Measurements from ENCODE around the gene SLC27A6. TPM values are rescaled to one million over a fixed set of nuclear protein-coding genes. Genes with fewer than 3 reads are reported as not detected.
A peak's percentile ranks its signal among the peaks of the same experiment; 100 is the strongest.
"Not testable (repeated sequence)": the region's sequence is repeated elsewhere in the genome, so short reads cannot be mapped to it uniquely, and the experiment has no call there.

Gene SLC27A6
- total and polyA plus RNA-seq, 12 donors, result 11.0 to 125 (median 50.0) TPM

DNA sequence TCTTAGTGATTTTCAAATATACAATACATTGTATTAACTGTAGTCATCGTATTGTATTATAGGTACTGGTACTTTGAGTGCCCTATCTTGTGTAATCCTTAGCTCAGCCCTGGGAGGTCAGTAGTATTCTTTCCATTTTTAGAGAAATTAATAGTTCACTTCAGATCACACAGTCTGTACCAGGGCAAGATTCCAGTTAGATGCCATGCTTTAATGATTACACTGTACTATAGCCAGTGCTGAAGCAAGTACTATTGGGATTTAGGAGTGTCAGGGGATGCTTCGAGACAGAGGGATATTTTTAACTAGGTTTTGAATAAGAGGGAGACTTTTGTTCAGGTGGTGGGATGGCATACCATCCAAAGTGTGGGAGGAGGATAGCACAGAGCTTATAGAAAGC lies 41.0 kb upstream of the SLC27A6 start:
- no peak for DNase-seq
- H3K27ac ChIP-seq, result peak overlapping the region in 6 of 10 donors; percentile 24 to 80 (median 60)
- H3K4me1 ChIP-seq, result peaks cover 0 to 15% (median 5%) of the 10 kb centered on the region in 9 donors
- H3K4me3 ChIP-seq, result no peak overlapping the region
- WGBS, 2 donors, result 43 to 51% methylated on average over 2 of the region's 2 CpGs
- no peaks in the 10 kb centered on the region for H3K36me3 ChIP-seq
- H3K9me3 ChIP-seq, result no peaks in the 10 kb centered on the region
- peak; percentile 14 to 79 (median 40) for ATAC-seq
- intact Hi-C loops (cut with DNase I), result loop anchor here in 2 of 10 donors (5.0 to 10.0 kb wide), 2 partner anchors 43 to 51 kb away; partner anchors contain the start of gene SLC27A6 (in 1 of the 2)
- TF ChIP-seq, protein P1, sequence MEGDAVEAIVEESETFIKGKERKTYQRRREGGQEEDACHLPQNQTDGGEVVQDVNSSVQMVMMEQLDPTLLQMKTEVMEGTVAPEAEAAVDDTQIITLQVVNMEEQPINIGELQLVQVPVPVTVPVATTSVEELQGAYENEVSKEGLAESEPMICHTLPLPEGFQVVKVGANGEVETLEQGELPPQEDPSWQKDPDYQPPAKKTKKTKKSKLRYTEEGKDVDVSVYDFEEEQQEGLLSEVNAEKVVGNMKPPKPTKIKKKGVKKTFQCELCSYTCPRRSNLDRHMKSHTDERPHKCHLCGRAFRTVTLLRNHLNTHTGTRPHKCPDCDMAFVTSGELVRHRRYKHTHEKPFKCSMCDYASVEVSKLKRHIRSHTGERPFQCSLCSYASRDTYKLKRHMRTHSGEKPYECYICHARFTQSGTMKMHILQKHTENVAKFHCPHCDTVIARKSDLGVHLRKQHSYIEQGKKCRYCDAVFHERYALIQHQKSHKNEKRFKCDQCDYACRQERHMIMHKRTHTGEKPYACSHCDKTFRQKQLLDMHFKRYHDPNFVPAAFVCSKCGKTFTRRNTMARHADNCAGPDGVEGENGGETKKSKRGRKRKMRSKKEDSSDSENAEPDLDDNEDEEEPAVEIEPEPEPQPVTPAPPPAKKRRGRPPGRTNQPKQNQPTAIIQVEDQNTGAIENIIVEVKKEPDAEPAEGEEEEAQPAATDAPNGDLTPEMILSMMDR (IDR thresholded peaks at IDR 0.05), result peak in 1 of 9 donors; percentile 9
- H3K27me3 ChIP-seq, result no peaks in the 10 kb centered on the region

DNA sequence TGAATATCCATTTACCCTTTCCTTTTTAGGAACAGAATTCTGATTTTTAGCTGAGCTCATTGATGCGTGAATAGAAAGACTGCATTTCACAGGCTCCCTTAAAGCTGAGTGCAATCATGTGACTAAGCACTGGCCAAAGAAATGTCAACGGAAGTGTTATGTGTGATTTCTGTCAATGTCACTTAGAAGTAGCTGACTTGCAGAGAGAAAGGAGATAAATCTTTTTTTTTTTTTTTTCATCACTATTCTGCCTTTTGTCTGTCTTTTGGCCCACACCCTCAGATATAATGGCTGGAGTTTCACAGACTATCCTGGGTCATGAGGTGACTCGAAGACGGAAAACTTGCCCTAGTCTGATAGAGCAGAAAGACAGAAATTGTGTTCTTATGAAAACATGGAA lies 39.3 kb upstream of the SLC27A6 start:
- H3K9me3 ChIP-seq, result no peaks in the 10 kb centered on the region
- TF ChIP-seq, protein P1 (IDR thresholded peaks at IDR 0.05), result no peak
- ATAC-seq, result peak; percentile 70 to 93 (median 90)
- H3K4me3 ChIP-seq, result no peak overlapping the region
- no peaks in the 10 kb centered on the region for H3K36me3 ChIP-seq
- peaks cover 0 to 11% (median 3%) of the 10 kb centered on the region in 9 donors for H3K4me1 ChIP-seq
- WGBS, 2 donors, result 18 to 21% methylated on average over 4 of the region's 4 CpGs
- intact Hi-C loops (cut with DNase I), result loop anchor here in 3 of 10 donors (5.0 to 10.0 kb wide), 4 partner anchors 36 to 599 kb away; no protein-coding TSS in a partner anchor
- peak in 1 of 2 donors; percentile 32 for DNase-seq
- H3K27me3 ChIP-seq, result no peaks in the 10 kb centered on the region
- H3K27ac ChIP-seq, result peak overlapping the region in 6 of 10 donors; percentile 54 to 80 (median 70)

DNA sequence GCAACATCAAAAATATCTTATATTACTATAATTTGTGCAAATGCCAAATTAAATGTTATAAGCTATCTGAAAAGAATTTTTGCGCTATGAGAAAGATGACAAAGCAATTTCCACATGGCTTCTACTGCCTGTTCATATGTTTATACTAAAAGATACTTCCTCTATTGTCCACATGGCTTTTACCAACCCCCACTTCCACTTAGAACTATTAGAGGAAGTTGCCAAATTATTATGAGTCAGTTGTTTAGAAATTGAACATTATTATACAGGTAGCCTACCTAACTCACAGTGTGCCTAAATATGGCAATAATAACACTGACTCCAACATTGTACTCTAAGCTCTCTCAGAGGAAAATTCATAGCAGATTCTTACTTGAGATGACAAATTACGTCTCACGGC lies 37.6 kb upstream of the SLC27A6 start:
- WGBS, 2 donors, result 37 to 58% methylated on average over 3 of the region's 3 CpGs
- Histone ChIP-seq H3K4me3 (no peak overlapping the region), H3K36me3 (no peaks in the 10 kb centered on the region), H3K27ac (no peak overlapping the region), H3K9me3 (peaks cover 0 to 10% (median 0%) of the 10 kb centered on the region in 11 donors), H3K4me1 (peaks cover 0 to 11% (median 3%) of the 10 kb centered on the region in 9 donors), H3K27me3 (no peaks in the 10 kb centered on the region)
- peak in 1 of 8 donors; percentile 36 for ATAC-seq
- intact Hi-C loops (cut with DNase I), result loop anchor here in 3 of 10 donors (5.0 to 10.0 kb wide), 4 partner anchors 35 to 600 kb away; no protein-coding TSS in a partner anchor
- no peak for DNase-seq
- TF ChIP-seq, protein P1 (IDR thresholded peaks at IDR 0.05), result no peak

DNA sequence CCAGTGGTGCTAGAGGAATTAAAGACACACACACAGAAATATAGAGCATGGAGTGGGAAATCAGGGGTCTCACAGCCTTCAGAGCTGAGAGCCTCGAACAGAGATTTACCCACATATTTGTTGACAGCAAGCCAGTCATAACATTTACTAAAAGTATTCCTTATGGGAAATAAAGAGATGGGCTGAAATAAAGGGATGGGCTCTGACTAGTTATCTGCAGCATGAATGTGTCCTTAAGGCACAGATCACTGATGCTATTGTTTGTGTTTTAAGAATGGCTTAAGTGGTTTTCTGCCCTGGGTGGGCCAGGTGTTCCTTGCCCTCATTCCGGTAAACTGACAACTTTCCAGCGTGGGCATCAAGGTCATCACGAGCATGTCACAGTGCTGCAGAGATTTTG lies 33.1 kb upstream of the SLC27A6 start:
- H3K27me3 ChIP-seq; H3K36me3 ChIP-seq; ATAC-seq; H3K4me3 ChIP-seq; intact Hi-C loops (cut with DNase I); H3K9me3 ChIP-seq; H3K27ac ChIP-seq; H3K4me1 ChIP-seq; DNase-seq: not testable (repeated sequence)
- 92 to 93% methylated on average over 4 of the region's 4 CpGs for WGBS, 2 donors

DNA sequence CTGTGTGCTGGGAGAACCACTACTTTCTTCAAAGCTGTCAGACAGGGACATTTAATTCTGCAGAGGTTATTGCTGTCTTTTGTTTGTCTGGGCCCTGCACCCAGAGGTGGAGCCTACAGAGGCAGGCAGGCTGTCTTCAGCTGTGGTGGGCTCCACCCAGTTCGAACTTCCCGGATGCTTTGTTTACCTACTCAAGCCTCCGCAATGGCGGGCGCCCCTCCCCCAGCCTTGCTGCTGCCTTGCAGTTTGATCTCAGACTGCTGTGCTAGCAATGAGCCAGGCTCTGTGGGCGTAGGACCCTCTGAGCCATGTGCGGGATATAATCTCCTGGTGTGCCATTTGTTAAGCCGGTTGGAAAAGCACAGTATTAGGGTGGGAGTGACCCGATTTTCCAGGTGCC lies 22.2 kb upstream of the SLC27A6 start:
- H3K9me3 ChIP-seq; H3K27me3 ChIP-seq; ATAC-seq; intact Hi-C loops (cut with DNase I); H3K4me1 ChIP-seq; DNase-seq; H3K4me3 ChIP-seq; H3K36me3 ChIP-seq; H3K27ac ChIP-seq: not testable (repeated sequence)
- WGBS, 2 donors, result 89 to 93% methylated on average over 7 of the region's 9 CpGs

All from heart right ventricle (tissue), 16 donors.